Activated T-helper 1 cell treated with Interleukin-2 at 50 U/mL for 16 hours (primary cell): ENCODE data around the gene TTC9B.
"Not testable (repeated sequence)": the region's sequence is repeated elsewhere in the genome, so short reads cannot be mapped to it uniquely, and the experiment has no call there.

Experiments used
- DNase-seq: peaks from one replicate; pipeline ENCODE4 v3.0.0-alpha.2; 2020; ENCODE audit warnings: low read depth

The TTC9B gene

DNA sequence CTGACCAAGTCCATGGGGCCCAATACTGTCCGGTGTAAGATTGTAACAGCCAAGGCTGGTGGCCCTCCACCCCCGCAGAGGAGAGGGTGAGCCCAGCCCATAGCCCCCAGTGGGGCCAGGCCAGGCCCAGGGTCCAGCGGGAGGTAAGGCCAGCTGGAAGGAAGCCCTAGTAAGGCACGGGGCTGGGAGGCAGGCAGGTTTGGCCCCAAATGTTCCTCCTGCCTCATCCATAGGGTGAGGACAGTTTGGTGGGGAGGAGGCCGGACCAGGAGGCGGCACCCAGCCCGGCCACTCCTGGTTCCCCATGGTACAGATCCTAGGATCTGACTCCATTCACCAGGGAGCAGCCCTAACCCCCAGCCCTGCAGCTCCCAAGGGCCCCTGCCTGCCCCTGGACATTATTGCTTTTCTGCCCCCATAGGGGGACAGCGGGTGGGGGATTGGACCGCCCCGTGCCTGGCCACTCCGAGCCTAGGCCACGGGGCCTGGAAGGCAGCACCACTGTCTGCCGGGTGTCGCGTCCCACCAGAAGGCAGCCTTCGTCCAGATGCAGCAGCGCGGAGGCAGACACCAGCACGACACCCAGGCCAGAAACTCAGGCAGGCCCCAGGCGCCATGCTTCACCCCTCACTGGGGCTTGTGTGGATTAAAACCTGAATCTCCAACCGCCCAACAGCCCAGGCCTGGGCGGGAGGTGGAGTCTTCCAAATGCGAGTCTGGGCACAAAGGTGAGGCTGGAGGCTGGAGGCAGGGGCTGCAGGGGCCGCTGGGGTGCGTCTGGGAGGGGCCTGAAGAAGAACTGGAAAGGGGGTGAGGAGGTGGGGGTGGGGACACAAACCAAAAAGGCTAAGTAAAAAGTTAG is 15.0 kb upstream of the TTC9B start:
- no peak for DNase-seq

- DNase-seq, result no peak
Measured at GRCh38 chr19:40232479-40232878, 14.3 kb upstream of the TTC9B start.

GRCh38 chr19:40231544-40232424 is 13.6 kb upstream of the TTC9B start:
- no peak for DNase-seq

DNA sequence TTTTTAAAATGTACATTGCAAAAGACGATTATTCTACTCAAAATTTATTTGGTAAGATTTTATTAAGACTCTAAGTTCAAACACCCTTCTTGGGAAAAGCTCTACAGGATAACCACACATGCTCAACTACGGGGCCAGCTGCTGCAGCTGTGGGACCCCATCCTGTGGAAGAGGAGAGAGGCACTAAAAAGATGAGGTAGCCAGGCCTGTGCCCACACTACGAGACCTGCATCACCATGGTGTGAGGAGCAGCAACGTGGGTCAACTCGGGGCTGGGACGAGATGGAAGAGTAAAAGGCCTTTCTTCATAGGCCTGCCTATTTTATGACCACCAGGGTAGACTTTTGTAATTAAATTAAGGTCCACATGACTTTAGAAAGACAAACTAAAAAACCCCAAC is 12.9 kb upstream of the TTC9B start:
- DNase-seq, result no peak

DNA sequence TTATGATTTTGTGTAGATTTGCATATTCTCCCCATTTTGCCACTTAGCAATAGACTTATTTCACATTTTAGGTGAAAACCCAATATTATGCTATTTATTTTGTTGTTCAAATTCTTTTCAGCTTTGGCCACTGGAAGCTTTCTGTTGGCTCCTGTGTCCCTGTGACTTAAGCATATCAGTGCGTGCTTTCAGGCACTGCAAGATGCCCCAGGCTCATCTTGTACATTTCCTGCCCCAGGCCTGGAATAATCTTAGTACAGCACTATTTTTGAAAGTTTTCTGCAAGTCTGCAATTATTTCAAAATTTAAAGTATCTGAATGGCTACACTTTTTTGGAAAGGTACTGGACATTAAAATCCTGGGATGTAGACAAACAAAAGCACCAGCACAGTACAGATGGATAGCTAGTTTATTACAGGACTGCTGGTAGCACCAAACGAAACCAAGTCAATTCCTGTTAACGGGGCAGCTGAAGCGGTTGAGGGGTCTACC is 11.8 kb upstream of the TTC9B start:
- DNase-seq, result no peak

GRCh38 chr19:40229484-40229883 is 11.3 kb upstream of the TTC9B start:
- DNase-seq, result no peak

DNA sequence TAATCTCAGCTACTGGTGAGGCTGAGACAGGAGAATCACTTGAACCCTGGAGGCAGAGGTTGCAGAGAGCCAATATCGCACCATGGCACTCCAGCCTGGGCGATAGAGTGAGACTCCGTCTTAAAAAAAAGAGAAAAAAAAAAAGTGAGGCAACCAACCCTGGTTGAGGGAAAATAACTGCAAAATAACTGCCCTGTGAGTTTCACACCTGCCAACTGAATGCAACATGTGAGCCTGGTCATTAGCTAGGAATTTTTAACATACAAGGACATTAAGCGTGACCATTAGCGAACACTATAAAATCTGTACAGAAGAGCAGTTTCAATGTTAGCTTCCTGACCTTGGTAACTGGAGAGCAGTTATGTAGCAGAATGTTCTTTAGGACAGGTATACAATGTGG is 10.7 kb upstream of the TTC9B start:
- no peak for DNase-seq

- no peak for DNase-seq
Measured at GRCh38 chr19:40228346-40228745, 10.2 kb upstream of the TTC9B start.

DNA sequence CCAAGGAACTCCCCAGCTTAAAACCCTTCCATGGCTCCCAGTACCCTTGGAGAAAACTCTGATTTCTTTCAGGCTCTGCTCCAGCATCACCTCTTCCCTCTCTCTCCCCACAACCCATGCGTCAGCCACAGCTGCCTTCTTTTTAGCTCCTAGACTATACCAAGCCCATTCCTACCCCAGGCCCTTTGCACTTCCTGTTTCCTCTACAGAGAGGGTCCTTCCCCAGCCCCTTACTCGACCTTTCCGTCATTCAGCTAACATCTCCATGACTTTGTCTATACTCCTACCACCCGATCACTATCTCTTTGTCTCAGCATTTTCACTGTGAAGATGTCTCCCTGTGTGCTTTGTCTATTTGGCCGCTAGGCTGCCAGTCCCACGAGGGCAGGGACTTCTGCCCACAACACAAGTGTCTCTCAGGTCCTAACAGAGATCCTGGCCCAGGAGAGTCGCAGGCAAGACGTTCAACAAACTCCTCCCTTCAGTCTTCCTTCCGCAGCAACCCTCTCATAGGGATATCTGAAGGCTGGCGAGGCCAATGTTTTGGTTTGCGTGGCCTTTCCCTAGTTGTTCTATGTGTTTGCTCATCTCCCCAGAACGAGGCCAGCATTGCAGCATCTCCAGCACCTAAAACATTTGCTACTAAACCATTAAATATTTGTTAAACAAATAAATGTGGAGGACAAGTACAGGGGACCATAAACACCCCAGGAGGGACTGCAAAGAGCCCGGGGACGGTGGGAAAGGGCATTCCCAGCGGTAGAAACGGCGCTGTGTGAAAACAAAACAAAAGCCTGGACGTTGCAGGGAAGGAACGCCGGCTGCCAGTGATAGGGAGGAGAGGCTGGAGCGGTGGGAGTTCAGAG is 7.5 kb upstream of the TTC9B start:
- no peak for DNase-seq

- DNase-seq, result no peak
Measured at GRCh38 chr19:40224342-40225150, 6.4 kb upstream of the TTC9B start.

GRCh38 chr19:40223135-40223822 is 5.1 kb upstream of the TTC9B start:
- peak; percentile 4 for DNase-seq

- peak; percentile 47 for DNase-seq
Measured at GRCh38 chr19:40221858-40222619, 3.9 kb upstream of the TTC9B start.

DNA sequence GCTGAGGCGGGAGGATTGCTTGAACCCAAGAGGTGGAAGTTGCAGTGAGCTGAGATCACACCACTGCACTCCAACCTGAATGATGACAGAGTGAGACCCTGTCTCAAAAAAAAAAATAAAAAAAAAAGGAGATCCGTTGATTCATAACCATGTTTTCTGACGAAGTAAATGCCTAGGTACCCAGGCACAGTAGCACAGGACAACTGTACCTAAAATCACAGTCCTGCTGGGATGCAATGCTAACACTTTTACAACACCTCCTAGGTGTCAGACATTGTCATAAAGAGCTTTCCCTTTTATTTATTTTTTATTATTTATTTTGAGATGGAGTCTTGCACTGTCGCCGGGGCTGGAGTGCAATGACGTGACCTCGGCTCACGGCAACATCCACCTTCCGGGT is 2.5 kb upstream of the TTC9B start:
- no peak for DNase-seq

GRCh38 chr19:40219721-40220276 is 1.6 kb upstream of the TTC9B start:
- DNase-seq, result no peak

- DNase-seq, result not testable (repeated sequence)
Measured at GRCh38 chr19:40219029-40219428, 845 bp upstream of the TTC9B start.

GRCh38 chr19:40217027-40217810 is 965 bp downstream of the TTC9B start:
- DNase-seq, result no peak

DNA sequence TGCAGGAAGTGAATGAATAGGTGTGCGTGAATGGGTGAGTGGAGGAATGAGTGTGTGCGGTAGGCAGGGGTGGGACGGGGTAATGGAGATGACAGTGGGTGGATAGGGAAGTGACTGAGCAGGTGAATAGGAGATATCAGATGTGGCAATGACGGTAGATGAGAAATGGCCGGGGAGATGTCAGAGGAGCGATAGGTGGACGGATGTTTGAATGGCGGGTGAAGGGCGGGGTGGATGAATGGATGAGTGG is 1.5 kb downstream of the TTC9B start:
- DNase-seq, result no peak

- no peak for DNase-seq
Measured at GRCh38 chr19:40216013-40216776, 2.0 kb downstream of the TTC9B start.
